ENCODE results near the gene KASH5. TPM values are rescaled to one million over a fixed set of nuclear protein-coding genes. Genes with fewer than 3 reads are reported as not detected.

The KASH5 gene
- total and polyA plus RNA-seq, 2 of the 8 experiments (the other 6 are each of a cell fraction or from before 2014, with no cell fraction given), result 0.05 to 0.19 TPM

GRCh38 chr19:49422407-49423070, 34.5 kb downstream of the KASH5 start (continued):
- TF ChIP-seq BRCA1 (IDR thresholded peaks at IDR 0.05; ENCODE audit: low read depth, low read length), result no peak
- no peak for TF ChIP-seq EP300 (IDR thresholded peaks at IDR 0.05; ENCODE audit: borderline replicate concordance in 1 of 2, low read depth in 2 of 2, low read length in 2 of 2)
- TF ChIP-seq CTBP2 (IDR thresholded peaks at IDR 0.05; ENCODE audit: borderline replicate concordance, insufficient read depth, insufficient read length, low read length), result no peak
- no peak for TF ChIP-seq SRF (IDR thresholded peaks at IDR 0.05; ENCODE audit: low read depth, low read length)
- no peak for TF ChIP-seq CEBPB (IDR thresholded peaks at IDR 0.05; ENCODE audit: low read depth, low read length)
- no peak for TF ChIP-seq SAP30 (IDR thresholded peaks at IDR 0.05; ENCODE audit: insufficient read depth, insufficient replicate concordance, low read length)
- no peak for TF ChIP-seq PHF8 (conservative IDR thresholded peaks at IDR 0.05; ENCODE audit: low read depth, low read length)
- TF ChIP-seq RXRA (IDR thresholded peaks at IDR 0.05; ENCODE audit: insufficient read depth, low read depth, low read length), result no peak
- no peak for TF ChIP-seq SP2 (IDR thresholded peaks at IDR 0.05; ENCODE audit: low read length)
- TF ChIP-seq, protein P1, sequence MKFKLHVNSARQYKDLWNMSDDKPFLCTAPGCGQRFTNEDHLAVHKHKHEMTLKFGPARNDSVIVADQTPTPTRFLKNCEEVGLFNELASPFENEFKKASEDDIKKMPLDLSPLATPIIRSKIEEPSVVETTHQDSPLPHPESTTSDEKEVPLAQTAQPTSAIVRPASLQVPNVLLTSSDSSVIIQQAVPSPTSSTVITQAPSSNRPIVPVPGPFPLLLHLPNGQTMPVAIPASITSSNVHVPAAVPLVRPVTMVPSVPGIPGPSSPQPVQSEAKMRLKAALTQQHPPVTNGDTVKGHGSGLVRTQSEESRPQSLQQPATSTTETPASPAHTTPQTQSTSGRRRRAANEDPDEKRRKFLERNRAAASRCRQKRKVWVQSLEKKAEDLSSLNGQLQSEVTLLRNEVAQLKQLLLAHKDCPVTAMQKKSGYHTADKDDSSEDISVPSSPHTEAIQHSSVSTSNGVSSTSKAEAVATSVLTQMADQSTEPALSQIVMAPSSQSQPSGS (IDR thresholded peaks at IDR 0.05; ENCODE audit: low read length), result no peak
- TF ChIP-seq TCF12 (IDR thresholded peaks at IDR 0.05; ENCODE audit: low read depth, low read length), result no peak
- TF ChIP-seq EGR1 (IDR thresholded peaks at IDR 0.05; ENCODE audit: borderline replicate concordance, low read depth, low read length), result no peak
- TF ChIP-seq, protein P2, sequence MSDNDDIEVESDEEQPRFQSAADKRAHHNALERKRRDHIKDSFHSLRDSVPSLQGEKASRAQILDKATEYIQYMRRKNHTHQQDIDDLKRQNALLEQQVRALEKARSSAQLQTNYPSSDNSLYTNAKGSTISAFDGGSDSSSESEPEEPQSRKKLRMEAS (IDR thresholded peaks at IDR 0.05), result peak; percentile 68
- TF ChIP-seq BACH1 (IDR thresholded peaks at IDR 0.05; ENCODE audit: low read length), result peak; percentile 45; the same call in 1 of the 2 replicates
- no peak for TF ChIP-seq CHD1 (IDR thresholded peaks at IDR 0.05; ENCODE audit: low read depth, low read length)
- peak; percentile 52 for TF ChIP-seq EZH2 (IDR thresholded peaks at IDR 0.05; ENCODE audit: low read depth, low read length, severe bottlenecking)
- no peak for TF ChIP-seq TAF7 (optimal IDR thresholded peaks at IDR 0.05; ENCODE audit: borderline replicate concordance, low read depth, low read length)
